Measurements from ENCODE around the gene BANK1. TPM values are rescaled to one million over a fixed set of nuclear protein-coding genes. Genes with fewer than 3 reads are reported as not detected.

BANK1 gene
- total RNA-seq, 1 donor from 2014 or later, result 12.2 TPM

DNA sequence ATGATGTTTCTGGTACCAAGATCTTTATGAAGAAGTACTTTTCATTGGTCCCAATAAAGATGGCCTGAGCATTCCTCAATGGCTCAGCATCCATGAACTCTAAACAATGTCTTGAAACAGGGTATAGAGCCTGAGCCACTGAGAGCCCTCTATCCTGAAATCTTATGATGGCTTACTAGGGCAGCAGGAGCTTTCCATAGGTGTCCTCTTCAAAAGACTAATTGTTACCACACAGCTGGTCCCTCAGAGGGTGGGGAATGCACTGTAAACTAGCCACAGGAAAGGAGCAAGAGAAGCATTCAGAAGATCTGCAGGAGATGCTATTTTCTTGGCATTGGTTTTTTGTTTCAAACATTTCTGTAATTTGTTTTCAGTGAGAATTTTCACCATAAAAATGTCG is 5.6 kb upstream of the BANK1 start:
- DNase-seq (no peak), ATAC-seq (no peak)
- Histone ChIP-seq H3K9me3 (no peaks in the 10 kb centered on the region), H3K4me3 (no peak overlapping the region), H3K36me3 (no peaks in the 10 kb centered on the region), H3K27ac (no peak overlapping the region), H3K4me1 (no peaks in the 10 kb centered on the region), H3K27me3 (ENCODE audit: low read depth) (no peaks in the 10 kb centered on the region)
- intact Hi-C loops (cut with DNase I), result no loop called here
- TF ChIP-seq, protein P1, sequence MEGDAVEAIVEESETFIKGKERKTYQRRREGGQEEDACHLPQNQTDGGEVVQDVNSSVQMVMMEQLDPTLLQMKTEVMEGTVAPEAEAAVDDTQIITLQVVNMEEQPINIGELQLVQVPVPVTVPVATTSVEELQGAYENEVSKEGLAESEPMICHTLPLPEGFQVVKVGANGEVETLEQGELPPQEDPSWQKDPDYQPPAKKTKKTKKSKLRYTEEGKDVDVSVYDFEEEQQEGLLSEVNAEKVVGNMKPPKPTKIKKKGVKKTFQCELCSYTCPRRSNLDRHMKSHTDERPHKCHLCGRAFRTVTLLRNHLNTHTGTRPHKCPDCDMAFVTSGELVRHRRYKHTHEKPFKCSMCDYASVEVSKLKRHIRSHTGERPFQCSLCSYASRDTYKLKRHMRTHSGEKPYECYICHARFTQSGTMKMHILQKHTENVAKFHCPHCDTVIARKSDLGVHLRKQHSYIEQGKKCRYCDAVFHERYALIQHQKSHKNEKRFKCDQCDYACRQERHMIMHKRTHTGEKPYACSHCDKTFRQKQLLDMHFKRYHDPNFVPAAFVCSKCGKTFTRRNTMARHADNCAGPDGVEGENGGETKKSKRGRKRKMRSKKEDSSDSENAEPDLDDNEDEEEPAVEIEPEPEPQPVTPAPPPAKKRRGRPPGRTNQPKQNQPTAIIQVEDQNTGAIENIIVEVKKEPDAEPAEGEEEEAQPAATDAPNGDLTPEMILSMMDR (IDR thresholded peaks at IDR 0.05), result no peak

DNA sequence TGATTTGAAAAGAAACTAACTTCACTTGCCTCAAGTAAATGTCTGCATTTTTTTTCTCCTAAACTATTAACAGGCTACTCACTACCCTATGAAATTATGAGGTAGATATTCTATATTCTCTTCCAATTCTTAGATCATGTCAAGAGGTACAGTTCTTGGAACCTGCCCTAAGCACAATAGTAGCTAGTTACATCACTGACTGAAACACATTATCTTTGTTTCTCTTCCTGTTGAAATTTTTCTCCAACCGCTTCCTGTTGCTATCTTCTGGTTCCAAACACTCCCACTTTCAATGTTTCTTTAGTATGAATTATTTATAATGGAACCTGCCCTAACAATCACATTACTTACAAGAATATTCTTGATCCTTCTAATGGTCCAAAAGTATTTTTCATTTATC is 5.0 kb upstream of the BANK1 start:
- H3K27me3 ChIP-seq (ENCODE audit: low read depth), result no peaks in the 10 kb centered on the region
- TF ChIP-seq, protein P1 (IDR thresholded peaks at IDR 0.05), result no peak
- intact Hi-C loops (cut with DNase I), result no loop called here

DNA sequence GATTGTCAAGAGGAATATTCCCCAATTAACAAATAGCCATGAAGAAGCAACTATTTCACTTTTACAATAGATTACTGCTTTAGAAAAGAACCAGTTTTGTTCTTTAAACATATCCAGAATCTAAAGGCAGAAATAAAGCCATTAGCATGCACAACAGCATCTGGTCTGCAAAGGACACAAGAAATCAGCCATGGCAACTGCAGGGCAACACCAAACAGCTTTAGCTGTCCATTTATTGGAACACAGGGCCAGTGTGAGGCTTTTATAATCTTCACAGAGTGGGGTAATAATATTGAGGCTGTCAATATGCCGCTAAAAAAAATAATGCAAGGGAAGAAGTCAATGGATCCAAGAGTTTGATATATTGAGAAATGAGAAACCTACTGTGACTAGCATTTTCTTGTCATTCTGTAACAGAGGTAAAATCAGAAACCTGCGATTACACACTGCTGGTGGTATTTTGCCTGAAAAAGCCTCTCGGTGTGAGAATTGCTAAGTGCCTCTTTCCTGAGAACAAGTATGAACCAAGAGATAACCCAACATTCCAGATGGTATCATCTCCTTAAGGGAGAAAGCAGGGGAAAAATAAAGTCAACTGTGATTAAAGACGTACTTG is 2.7 kb upstream of the BANK1 start:
- DNase-seq (no peak), ATAC-seq (no peak)
- H3K36me3 ChIP-seq, result no peaks in the 10 kb centered on the region
- intact Hi-C loops (cut with DNase I), result no loop called here
- H3K27ac ChIP-seq, result no peak overlapping the region
- TF ChIP-seq, protein P1 (IDR thresholded peaks at IDR 0.05), result no peak
- peaks cover 6% of the 10 kb centered on the region for H3K4me1 ChIP-seq
- H3K4me3 ChIP-seq, result no peak overlapping the region
- H3K9me3 ChIP-seq, result no peaks in the 10 kb centered on the region
- no peaks in the 10 kb centered on the region for H3K27me3 ChIP-seq (ENCODE audit: low read depth)

More for the DNA sequence above, 5.0 kb upstream of the BANK1 start:
- Histone ChIP-seq H3K4me1 (no peaks in the 10 kb centered on the region), H3K4me3 (no peak overlapping the region), H3K36me3 (no peaks in the 10 kb centered on the region), H3K27ac (no peak overlapping the region), H3K9me3 (no peaks in the 10 kb centered on the region)
- DNase-seq, result no peak
- ATAC-seq, result no peak

DNA sequence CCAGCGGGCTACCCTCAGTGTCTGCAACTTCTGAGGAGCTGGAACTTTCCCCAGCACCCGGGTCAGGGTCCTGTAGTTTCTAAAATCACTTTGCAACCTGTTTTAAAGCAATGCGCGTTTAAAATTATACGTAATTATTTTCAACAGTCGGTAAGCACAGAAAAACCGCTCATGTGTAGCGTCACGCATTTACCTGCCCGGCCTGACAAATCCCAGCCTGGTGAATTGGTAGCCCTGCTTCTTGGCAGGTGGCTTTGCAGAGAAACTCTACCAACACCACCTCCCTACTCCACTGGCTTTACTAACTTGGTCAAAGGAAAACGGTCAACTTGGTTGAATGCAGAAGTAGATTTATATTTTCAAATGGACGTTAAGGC is 640 bp downstream of the BANK1 start:
- Histone ChIP-seq H3K36me3 (no peaks in the 10 kb centered on the region), H3K27ac (peak overlapping the region; percentile 83), H3K9me3 (no peaks in the 10 kb centered on the region), H3K4me3 (peak overlapping the region; percentile 59), H3K27me3 (ENCODE audit: low read depth) (no peaks in the 10 kb centered on the region), H3K4me1 (peaks cover 6% of the 10 kb centered on the region)
- DNase-seq (no peak), ATAC-seq (peak; percentile 72 to 77)
- intact Hi-C loops (cut with DNase I), result no loop called here
- TF ChIP-seq, protein P1 (IDR thresholded peaks at IDR 0.05), result no peak

DNA sequence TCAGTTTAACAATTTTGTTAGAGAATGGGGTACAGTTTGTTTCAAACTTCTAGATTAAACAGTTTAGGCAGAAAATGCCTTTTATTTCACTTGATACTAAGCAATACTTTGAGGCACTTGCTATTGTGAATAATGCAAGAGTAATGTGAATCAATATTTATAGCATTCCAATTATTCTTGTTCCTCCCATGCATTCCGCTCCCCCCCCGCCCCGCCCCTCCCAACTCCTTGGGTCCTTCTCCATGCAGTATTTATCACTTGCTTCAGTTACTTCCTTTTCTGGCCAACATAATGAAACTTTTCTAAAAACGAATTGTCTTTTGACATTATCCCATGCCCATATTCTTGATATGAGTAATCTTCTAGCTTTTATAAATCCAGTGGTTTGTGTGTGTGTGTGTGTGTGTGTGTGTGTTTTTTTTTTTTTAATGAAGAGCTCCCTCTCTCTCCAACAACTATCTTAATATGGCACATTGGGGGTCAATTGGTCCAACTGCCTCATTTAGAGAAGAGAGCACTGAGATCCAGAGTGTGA is 1.6 kb downstream of the BANK1 start:
- TF ChIP-seq, protein P1 (IDR thresholded peaks at IDR 0.05), result no peak
- peaks cover 6% of the 10 kb centered on the region for H3K4me1 ChIP-seq
- no peaks in the 10 kb centered on the region for H3K36me3 ChIP-seq
- no peak overlapping the region for H3K27ac ChIP-seq
- H3K27me3 ChIP-seq (ENCODE audit: low read depth), result no peaks in the 10 kb centered on the region
- H3K4me3 ChIP-seq, result no peak overlapping the region
- DNase-seq, result no peak
- no peak for ATAC-seq
- intact Hi-C loops (cut with DNase I), result no loop called here
- no peaks in the 10 kb centered on the region for H3K9me3 ChIP-seq
